ENCODE data around the gene CHCHD3.

CHCHD3 gene

GRCh38 chr7:133026210-133026859, 55.6 kb downstream of the CHCHD3 start:
- no peak overlapping the region for H3K27ac ChIP-seq (ENCODE audit: extremely low read depth, low read depth, low read length)
- H3K36me3 ChIP-seq (ENCODE audit: control insufficient read depth in 2 of 2, insufficient read depth in 1 of 2, low read length in 2 of 2), result no peaks in the 10 kb centered on the region; a peak in 1 of 3 replicates
- TF ChIP-seq ZNF184 (tag by site-specific recombination; IDR thresholded peaks at IDR 0.05) (peak; percentile 99), ZNF677 (tag by site-specific recombination; IDR thresholded peaks at IDR 0.05) (no peak)
- H3K9me3 ChIP-seq (ENCODE audit: control insufficient read depth, insufficient read depth, low read depth, low read length), result no peaks in the 10 kb centered on the region
- CTCF ChIA-PET, result no interaction called here
- POLR2A ChIA-PET, result no interaction called here
- no peak overlapping the region for H3K4me3 ChIP-seq (ENCODE audit: low read depth, low read length)
- no peaks in the 10 kb centered on the region; the same call in 1 of the 2 replicates for H3K4me1 ChIP-seq (ENCODE audit: control insufficient read depth, insufficient read depth, low read length)

GRCh38 chr7:133025056-133025455, 56.8 kb downstream of the CHCHD3 start:
- H3K4me1 ChIP-seq (ENCODE audit: control insufficient read depth, insufficient read depth, low read length), result no peaks in the 10 kb centered on the region; the same call in 1 of the 2 replicates
- H3K9me3 ChIP-seq (ENCODE audit: control insufficient read depth, insufficient read depth, low read depth, low read length), result no peaks in the 10 kb centered on the region
- POLR2A ChIA-PET, result no interaction called here
- H3K27ac ChIP-seq (ENCODE audit: extremely low read depth, low read depth, low read length), result no peak overlapping the region
- CTCF ChIA-PET, result interaction anchor here (0.8 kb wide), 1 partner anchor 34 kb away, joined by 3 read pairs; no protein-coding TSS in a partner anchor
- no peak overlapping the region for H3K4me3 ChIP-seq (ENCODE audit: low read depth, low read length)
- TF ChIP-seq ZNF660 (tag by site-specific recombination; IDR thresholded peaks at IDR 0.05), result no peak
- H3K36me3 ChIP-seq (ENCODE audit: control insufficient read depth in 2 of 2, insufficient read depth in 1 of 2, low read length in 2 of 2), result no peaks in the 10 kb centered on the region; a peak in 1 of 3 replicates

GRCh38 chr7:133024596-133024995, 57.3 kb downstream of the CHCHD3 start:
- POLR2A ChIA-PET, result no interaction called here
- H3K4me3 ChIP-seq (ENCODE audit: low read depth, low read length), result no peak overlapping the region
- no peaks in the 10 kb centered on the region; a peak in 1 of 3 replicates for H3K36me3 ChIP-seq (ENCODE audit: control insufficient read depth in 2 of 2, insufficient read depth in 1 of 2, low read length in 2 of 2)
- CTCF ChIA-PET, result no interaction called here
- H3K27ac ChIP-seq (ENCODE audit: extremely low read depth, low read depth, low read length), result no peak overlapping the region
- no peaks in the 10 kb centered on the region for H3K9me3 ChIP-seq (ENCODE audit: control insufficient read depth, insufficient read depth, low read depth, low read length)
- TF ChIP-seq ZBTB6 (tag by site-specific recombination; IDR thresholded peaks at IDR 0.05) (no peak), ZNF274 (IDR thresholded peaks at IDR 0.05; ENCODE audit: low read length) (no peak), ZNF274 (tag by site-specific recombination; IDR thresholded peaks at IDR 0.05; ENCODE audit: borderline replicate concordance) (no peak)
- H3K4me1 ChIP-seq (ENCODE audit: control insufficient read depth, insufficient read depth, low read length), result no peaks in the 10 kb centered on the region; the same call in 1 of the 2 replicates

- Histone ChIP-seq H3K4me1 (ENCODE audit: control insufficient read depth, insufficient read depth, low read length) (no peaks in the 10 kb centered on the region; the same call in 1 of the 2 replicates), H3K27ac (ENCODE audit: extremely low read depth, low read depth, low read length) (no peak overlapping the region), H3K4me3 (ENCODE audit: low read depth, low read length) (no peak overlapping the region), H3K36me3 (ENCODE audit: control insufficient read depth in 2 of 2, insufficient read depth in 1 of 2, low read length in 2 of 2) (no peaks in the 10 kb centered on the region; a peak in 1 of 3 replicates), H3K9me3 (ENCODE audit: control insufficient read depth, insufficient read depth, low read depth, low read length) (no peaks in the 10 kb centered on the region)
- ChIA-PET CTCF (interaction anchor here (0.6 kb wide), 1 partner anchor 89 kb away, joined by 3 read pairs; no protein-coding TSS in a partner anchor), POLR2A (no interaction called here)
- TF ChIP-seq PRDM6 (tag by site-specific recombination; IDR thresholded peaks at IDR 0.05), result peak; percentile 75
- no peak for TF ChIP-seq ZNF16 (tag by site-specific recombination; IDR thresholded peaks at IDR 0.05; ENCODE audit: low read depth)
Measured at GRCh38 chr7:133023370-133024071, 58.4 kb downstream of the CHCHD3 start.

GRCh38 chr7:133022661-133023060, 59.2 kb downstream of the CHCHD3 start:
- ChIA-PET POLR2A (no interaction called here), CTCF (no interaction called here)
- Histone ChIP-seq H3K36me3 (ENCODE audit: control insufficient read depth in 2 of 2, insufficient read depth in 1 of 2, low read length in 2 of 2) (no peaks in the 10 kb centered on the region; a peak in 1 of 3 replicates), H3K9me3 (ENCODE audit: control insufficient read depth, insufficient read depth, low read depth, low read length) (no peaks in the 10 kb centered on the region), H3K4me1 (ENCODE audit: control insufficient read depth, insufficient read depth, low read length) (no peaks in the 10 kb centered on the region; the same call in 1 of the 2 replicates), H3K27ac (ENCODE audit: extremely low read depth, low read depth, low read length) (no peak overlapping the region), H3K4me3 (ENCODE audit: low read depth, low read length) (no peak overlapping the region)
- TF ChIP-seq ZNF777 (tag by site-specific recombination; IDR thresholded peaks at IDR 0.05; ENCODE audit: borderline replicate concordance) (no peak), ZNF704 (tag by site-specific recombination; IDR thresholded peaks at IDR 0.05) (no peak), ZNF302 (tag by site-specific recombination; IDR thresholded peaks at IDR 0.05; ENCODE audit: low read depth) (no peak), ZNF266 (tag by site-specific recombination; IDR thresholded peaks at IDR 0.05; ENCODE audit: low read depth) (no peak), MEIS1 (CRISPR knock-in tag; IDR thresholded peaks at IDR 0.05; ENCODE audit: borderline replicate concordance) (no peak), ZNF140 (tag by site-specific recombination; IDR thresholded peaks at IDR 0.05) (no peak)
